H9 (cell line): Measurements from ENCODE around the gene GPR15LG. TPM values are rescaled to one million over a fixed set of nuclear protein-coding genes. Genes with fewer than 3 reads are reported as not detected.

Experiments used
- DNase-seq: peaks from one replicate; pipeline ENCODE4 v3.0.0-alpha.2; 2017
- H2AFZ ChIP-seq: one replicate; pipeline ENCODE4 v1.6.1; 2013; ENCODE audit warnings: mild to moderate bottlenecking, low read length, control low read depth, moderate library complexity
- H2AK5ac ChIP-seq: 2 replicates; pipeline ENCODE4 v1.6.1; 2013; ENCODE audit warnings: low read length, control low read depth, mixed read lengths; ENCODE audit not compliant: insufficient read length
- H2BK120ac ChIP-seq: one replicate; pipeline ENCODE4 v1.6.1; 2013; ENCODE audit warnings: low read depth, mild to moderate bottlenecking, low read length, control low read depth, inconsistent platforms; ENCODE audit not compliant: poor library complexity, severe bottlenecking
- H2BK12ac ChIP-seq: 2 replicates; pipeline ENCODE4 v1.6.1; 2013; ENCODE audit warnings: low read length, control low read depth, mixed read lengths, low read depth; ENCODE audit not compliant: insufficient read length
- H2BK15ac ChIP-seq: 2 replicates; pipeline ENCODE4 v1.6.1; 2013; ENCODE audit warnings: low read depth, low read length, control low read depth
- H2BK20ac ChIP-seq: one replicate; pipeline ENCODE4 v1.6.1; 2013; ENCODE audit warnings: low read depth, mild to moderate bottlenecking, low read length, control low read depth, inconsistent platforms; ENCODE audit not compliant: poor library complexity, severe bottlenecking
- H2BK5ac ChIP-seq: 2 replicates; pipeline ENCODE4 v1.6.1; 2013; ENCODE audit warnings: low read length, control low read depth, mixed read lengths; ENCODE audit not compliant: insufficient read length
- H3K14ac ChIP-seq: 2 replicates; pipeline ENCODE4 v1.6.1; 2013; ENCODE audit warnings: low read length, control low read depth; ENCODE audit not compliant: insufficient read depth
- H3K18ac ChIP-seq: 2 replicates; pipeline ENCODE4 v1.6.1; 2013; ENCODE audit warnings: low read depth, mild to moderate bottlenecking, mixed read lengths, low read length, control low read depth; ENCODE audit not compliant: insufficient read length
- H3K23ac ChIP-seq: 2 replicates; pipeline ENCODE4 v1.6.1; 2013; ENCODE audit warnings: low read length, control low read depth, mixed read lengths, low read depth; ENCODE audit not compliant: insufficient read length
- H3K23me2 ChIP-seq: 2 replicates; pipeline ENCODE4 v1.6.1; 2013; ENCODE audit warnings: low read depth, mild to moderate bottlenecking, mixed read lengths, low read length, control low read depth; ENCODE audit not compliant: insufficient read length, poor library complexity, severe bottlenecking
- H3K27ac ChIP-seq: 2 replicates; pipeline ENCODE4 v1.5.1; 2013; ENCODE audit warnings: low read length, control low read depth, mixed read lengths, low read depth; ENCODE audit not compliant: insufficient read length
- H3K27me3 ChIP-seq: 2 replicates; pipeline ENCODE4 v1.6.1; 2013; ENCODE audit warnings: low read length, control low read depth, inconsistent platforms; ENCODE audit not compliant: insufficient read depth
- H3K4ac ChIP-seq: 2 replicates; pipeline ENCODE4 v1.6.1; 2013; ENCODE audit warnings: low read depth, mild to moderate bottlenecking, control low read depth, inconsistent platforms, low read length, moderate library complexity
- H3K4me1 ChIP-seq: 2 replicates; pipeline ENCODE4 v1.6.1; 2013; ENCODE audit warnings: low read length, control low read depth, inconsistent platforms; ENCODE audit not compliant: insufficient read depth
- H3K4me2 ChIP-seq: 2 replicates; pipeline ENCODE4 v1.6.1; 2013; ENCODE audit warnings: low read length, control low read depth, mixed read lengths; ENCODE audit not compliant: insufficient read length, insufficient read depth
- H3K56ac ChIP-seq: 2 replicates; pipeline ENCODE4 v1.6.1; 2013; ENCODE audit warnings: low read depth, mild to moderate bottlenecking, mixed read lengths, low read length, control low read depth; ENCODE audit not compliant: insufficient read length
- H3K79me1 ChIP-seq: 2 replicates; pipeline ENCODE4 v1.6.1; 2013; ENCODE audit warnings: low read depth, mild to moderate bottlenecking, moderate library complexity, low read length, control low read depth, inconsistent platforms; ENCODE audit not compliant: insufficient read depth, poor library complexity, severe bottlenecking
- H3K79me2 ChIP-seq: 2 replicates; pipeline ENCODE4 v1.6.1; 2013; ENCODE audit warnings: low read length, control low read depth, inconsistent platforms; ENCODE audit not compliant: insufficient read depth
- H3K9ac ChIP-seq: 2 replicates; pipeline ENCODE4 v1.6.1; 2013; ENCODE audit warnings: low read length, control low read depth, mixed read lengths; ENCODE audit not compliant: insufficient read length; ENCODE audit errors: extremely low read depth
- H3K9me3 ChIP-seq: one replicate; pipeline ENCODE4 v1.6.1; 2013; ENCODE audit warnings: low read depth, low read length, inconsistent platforms; ENCODE audit not compliant: control insufficient read depth
- H3T11ph ChIP-seq: one replicate; pipeline ENCODE4 v1.6.1; 2013; ENCODE audit warnings: mild to moderate bottlenecking, low read length, control low read depth, inconsistent platforms
- H4K20me1 ChIP-seq: one replicate; pipeline ENCODE4 v1.6.1; 2013; ENCODE audit not compliant: control insufficient read depth, insufficient read length, insufficient read depth
- H4K5ac ChIP-seq: 2 replicates; pipeline ENCODE4 v1.6.1; 2013; ENCODE audit warnings: low read depth, mild to moderate bottlenecking, mixed read lengths, low read length, control low read depth; ENCODE audit not compliant: insufficient read length
- H4K8ac ChIP-seq: replicated peaks from 2 replicates; pipeline ENCODE4 v1.6.1; 2013; ENCODE audit warnings: low read length, control low read depth, mixed read lengths, low read depth; ENCODE audit not compliant: insufficient read length
- H4K91ac ChIP-seq: 2 replicates; pipeline ENCODE4 v1.6.1; 2013; ENCODE audit warnings: low read depth, mild to moderate bottlenecking, moderate library complexity, mixed read lengths, low read length, control low read depth; ENCODE audit not compliant: insufficient read length
- H3K27ac Mint-ChIP-seq, 3 experiments: 2 replicates in 2 of 3; 3 replicates in 1 of 3; pipeline ENCODE4 v1.8.0; 2020 to 2021; ENCODE audit warnings: mixed read lengths in 3 of 3, mild to moderate bottlenecking in 1 of 3, moderate library complexity in 1 of 3
- H3K27me3 Mint-ChIP-seq: 2 replicates; pipeline ENCODE4 v1.8.0; 2021; ENCODE audit warnings: low read depth, mild to moderate bottlenecking, moderate library complexity, mixed read lengths
- H3K36me3 Mint-ChIP-seq, 3 experiments: 2 replicates in 2 of 3; 3 replicates in 1 of 3; pipeline ENCODE4 v1.8.0; 2020 to 2021; ENCODE audit warnings: low read depth in 3 of 3, mixed read lengths in 3 of 3; ENCODE audit not compliant: insufficient read depth in 1 of 3
- H3K4me1 Mint-ChIP-seq, 2 experiments: 2 replicates each; pipeline ENCODE4 v1.8.0; 2020; ENCODE audit warnings: mixed read lengths in 2 of 2
- H3K4me3 Mint-ChIP-seq, 2 experiments: 2 replicates in 1 of 2; 3 replicates in 1 of 2; pipeline ENCODE4 v1.8.0; 2020 to 2021; ENCODE audit warnings: mild to moderate bottlenecking in 2 of 2, mixed read lengths in 2 of 2, moderate library complexity in 1 of 2
- H3K9me3 Mint-ChIP-seq, 2 experiments: 2 replicates in 1 of 2; 3 replicates in 1 of 2; pipeline ENCODE4 v1.8.0; 2020; ENCODE audit warnings: mild to moderate bottlenecking in 2 of 2, mixed read lengths in 2 of 2, moderate library complexity in 1 of 2
- CTCF ChIP-seq: fragments of 200-600 bp; sonication (generic); conservative IDR thresholded peaks from 3 replicates; pipeline ENCODE4 v1.8.0; 2021; ENCODE audit warnings: antibody characterized with exemption, mild to moderate bottlenecking
- total RNA-seq: library from RNA; stranded (reverse); gene quantifications from 2 replicates; pipeline ENCODE4 v1.2.1, GENCODE V29; 2021

Gene GPR15LG
- total RNA-seq, 1 experiment from 2014 or later, result not detected

GRCh38 chr10:84152769-84153168, 20.8 kb upstream of the GPR15LG start:
- Mint-ChIP-seq H3K9me3 (no peaks in the 10 kb centered on the region), H3K4me1 (peaks cover 7 to 9% of the 10 kb centered on the region in 2 experiments; a peak in 3 of 4 replicates), H3K36me3 (peaks cover 24 to 56% (median 56%) of the 10 kb centered on the region in 3 experiments; a peak in 6 of 7 replicates), H3K4me3 (no peak overlapping the region), H3K27ac (no peak overlapping the region), H3K27me3 (no peaks in the 10 kb centered on the region)
- no peak overlapping the region for H3K4ac ChIP-seq
- no peak overlapping the region for H2BK20ac ChIP-seq
- no peak for TF ChIP-seq CTCF
- H3K23me2 ChIP-seq, result no peaks in the 10 kb centered on the region
- no peak overlapping the region for H2BK120ac ChIP-seq
- H4K20me1 ChIP-seq, result no peaks in the 10 kb centered on the region
- no peak overlapping the region for H4K5ac ChIP-seq
- no peaks in the 10 kb centered on the region for H3K79me1 ChIP-seq
- no peak overlapping the region for H3K23ac ChIP-seq
- no peak overlapping the region for H3K18ac ChIP-seq
- H2BK12ac ChIP-seq, result no peak overlapping the region
- H3T11ph ChIP-seq, result no peak overlapping the region
- H3K27me3 ChIP-seq, result no peaks in the 10 kb centered on the region
- no peak overlapping the region for H3K14ac ChIP-seq
- H3K4me1 ChIP-seq, result no peaks in the 10 kb centered on the region
- no peak overlapping the region for H4K91ac ChIP-seq
- no peak overlapping the region for H3K27ac ChIP-seq
- H2BK5ac ChIP-seq, result no peak overlapping the region
- H3K9ac ChIP-seq, result no peak overlapping the region
- no peak overlapping the region for H3K4me2 ChIP-seq
- no peak overlapping the region for H2BK15ac ChIP-seq
- no peak overlapping the region for H4K8ac ChIP-seq
- H2AFZ ChIP-seq, result no peak overlapping the region
- H3K9me3 ChIP-seq, result no peaks in the 10 kb centered on the region
- H3K79me2 ChIP-seq, result no peaks in the 10 kb centered on the region
- no peak overlapping the region for H2AK5ac ChIP-seq
- DNase-seq, result no peak
- no peak overlapping the region for H3K56ac ChIP-seq
